Glomerular visceral epithelial cell (primary cell): ENCODE measurements around the gene CBR4.
"Not testable (repeated sequence)": the region's sequence is repeated elsewhere in the genome, so short reads cannot be mapped to it uniquely, and the experiment has no call there.

Experiments used
- DNase-seq: peaks from one replicate; pipeline ENCODE4 v3.0.0-alpha.2; 2016; ENCODE audit errors: extremely low spot score

Gene CBR4

GRCh38 chr4:168993714-168994510, 16.1 kb downstream of the CBR4 start:
- peak; percentile 72 for DNase-seq

DNA sequence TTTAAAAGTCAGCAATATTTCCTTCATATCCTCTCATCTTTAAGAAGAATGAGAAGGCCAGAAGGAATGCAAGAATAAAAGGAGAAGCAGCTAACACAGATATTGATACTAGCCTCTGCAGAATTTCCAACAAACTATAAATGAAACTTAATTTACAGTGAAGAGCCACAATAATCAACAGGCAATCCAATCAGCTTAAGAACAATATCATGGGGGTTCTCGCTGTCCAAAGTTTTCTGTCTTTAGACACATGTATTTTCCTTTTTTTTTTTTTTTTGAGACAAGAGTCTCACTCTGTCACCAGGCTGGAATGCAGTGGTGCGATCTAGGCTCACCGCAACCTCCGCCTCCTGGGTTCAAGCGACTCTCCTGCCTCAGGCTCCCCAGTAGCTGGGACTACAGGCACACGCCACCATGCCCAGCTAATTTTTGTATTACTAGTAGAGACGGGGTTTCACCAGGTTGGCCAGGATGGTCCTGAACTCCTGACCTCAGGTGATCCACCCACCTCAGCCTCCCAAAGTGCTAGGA, 17.0 kb downstream of the CBR4 start:
- DNase-seq = peak; percentile 30

GRCh38 chr4:168981942-168982341, 28.1 kb downstream of the CBR4 start:
- no peak for DNase-seq

GRCh38 chr4:168981460-168981859, 28.6 kb downstream of the CBR4 start:
- no peak for DNase-seq

DNA sequence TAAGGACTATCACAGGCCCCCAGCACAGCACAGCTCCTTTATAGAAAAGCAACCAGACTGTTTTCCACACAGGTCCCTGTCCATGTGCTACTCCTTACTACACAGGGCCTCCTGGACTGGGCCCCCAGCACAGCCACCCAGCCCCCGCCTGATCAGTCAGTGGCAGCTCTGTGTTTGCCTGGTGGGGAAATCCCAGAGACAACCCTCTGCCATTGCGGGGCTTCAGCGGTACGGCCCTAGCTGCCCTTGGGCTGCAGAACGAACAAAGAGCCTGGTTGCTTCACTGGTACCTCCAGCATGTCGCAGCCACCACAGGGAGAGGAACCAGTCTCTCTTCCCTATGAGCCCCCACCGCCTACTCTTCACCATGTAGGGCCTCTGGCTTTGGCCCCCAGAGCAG, 30.7 kb downstream of the CBR4 start:
- DNase-seq = no peak

DNA sequence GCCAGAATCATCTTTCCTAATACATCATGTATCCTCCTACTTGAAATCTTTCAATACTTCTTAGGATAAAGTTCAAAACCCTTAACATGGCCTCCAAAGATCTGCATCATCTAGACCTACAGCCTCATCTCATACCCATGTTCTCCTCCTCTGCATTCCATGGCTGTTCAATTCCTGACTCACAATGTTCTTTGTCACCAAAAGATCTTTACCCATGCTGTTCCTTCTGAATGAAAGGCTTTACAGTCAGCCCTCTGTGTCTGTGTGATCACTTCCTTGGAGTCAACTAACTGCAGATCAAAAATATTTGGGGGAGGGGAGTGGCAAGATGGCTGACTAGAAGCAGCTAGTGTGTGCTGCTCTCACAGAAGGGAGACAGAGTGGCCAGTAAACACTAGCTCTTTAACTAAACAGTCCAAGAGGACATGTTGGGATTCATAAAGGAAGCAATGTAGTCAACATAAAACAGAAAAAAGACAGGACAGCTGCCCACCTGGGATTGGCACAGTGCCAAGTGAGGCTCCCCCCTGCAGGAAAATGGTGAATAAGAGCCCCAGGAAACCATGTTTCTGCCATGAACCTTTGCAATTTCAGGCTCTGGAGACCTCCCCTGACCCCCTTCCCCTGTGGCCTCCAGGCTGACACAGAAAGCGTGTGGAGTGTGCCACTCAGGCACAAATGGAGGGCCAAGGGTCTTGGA, 31.9 kb downstream of the CBR4 start:
- no peak for DNase-seq

GRCh38 chr4:168972596-168972995, 37.5 kb downstream of the CBR4 start:
- no peak for DNase-seq

DNA sequence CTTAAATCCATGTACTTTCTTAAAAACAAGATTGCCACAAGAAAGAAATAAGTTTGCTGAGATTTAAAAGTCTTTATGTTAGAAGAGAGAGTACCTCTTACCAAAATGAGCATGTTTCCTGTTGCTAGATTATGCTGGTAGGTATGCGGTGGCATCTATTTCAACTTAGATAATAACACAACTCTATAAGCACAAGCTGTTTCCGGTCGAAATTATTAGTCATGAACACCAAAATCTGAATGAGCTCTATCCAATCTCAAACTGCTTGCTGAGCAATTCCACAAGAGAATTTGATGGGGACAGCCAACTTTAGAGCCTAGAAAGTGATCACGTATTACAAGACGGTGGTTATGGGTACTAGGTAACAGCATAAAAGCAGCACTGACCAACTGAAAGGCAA, 49.3 kb downstream of the CBR4 start:
- no peak for DNase-seq

GRCh38 chr4:168955674-168956073, 54.4 kb downstream of the CBR4 start:
- DNase-seq = peak; percentile 28

GRCh38 chr4:168952821-168953246, 57.2 kb downstream of the CBR4 start:
- DNase-seq = not testable (repeated sequence)

DNA sequence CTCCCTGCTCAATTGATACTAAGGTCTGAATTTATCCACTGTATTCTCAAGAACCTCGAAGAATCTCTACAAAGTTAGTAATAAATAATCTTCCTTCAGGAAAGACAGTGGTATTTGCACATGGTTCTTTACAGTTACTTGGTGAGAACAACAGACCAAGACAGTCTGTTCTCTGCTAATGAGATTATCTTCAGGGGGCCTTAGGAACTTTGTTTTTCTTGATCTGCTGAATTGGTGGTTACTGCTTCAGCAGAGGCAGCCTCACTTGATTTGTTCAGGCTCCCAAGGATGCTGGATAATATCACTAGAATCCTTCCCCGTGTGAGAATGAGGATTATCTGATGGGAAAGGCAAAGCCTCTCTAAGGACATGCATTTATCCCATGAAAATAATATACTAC, 64.8 kb downstream of the CBR4 start:
- no peak for DNase-seq

DNA sequence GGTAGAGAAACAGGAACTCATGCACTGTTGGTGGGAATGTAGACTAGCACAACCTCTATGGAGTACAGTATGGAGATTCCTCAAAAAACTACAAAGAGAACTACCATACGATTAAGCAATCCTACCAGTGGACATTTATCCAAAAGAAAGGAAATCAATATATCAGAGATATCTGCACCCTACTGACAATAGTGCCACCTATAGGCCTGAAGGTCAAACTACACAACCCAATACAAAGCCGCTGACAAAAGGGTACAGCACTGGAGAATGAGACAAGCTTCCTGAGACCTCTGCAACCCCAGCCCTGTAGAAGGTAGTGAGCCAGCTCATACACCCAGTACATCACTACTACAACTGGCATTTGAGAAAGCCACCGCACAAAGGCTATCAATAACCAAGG, 67.1 kb downstream of the CBR4 start:
- no peak for DNase-seq
